ENCODE results near the gene SUN2. TPM values are rescaled to one million over a fixed set of nuclear protein-coding genes. Genes with fewer than 3 reads are reported as not detected.

The SUN2 gene
- total and polyA plus RNA-seq, 7 donors, result 57.6 to 152 (median 101) TPM

- Histone ChIP-seq H3K4me3 (no peak overlapping the region), H3K9me3 (no peaks in the 10 kb centered on the region), H3K36me3 (ENCODE audit: insufficient read depth in 1 of 2, low read depth in 1 of 2) (peaks cover 5 to 76% of the 10 kb centered on the region in 2 donors), H3K27me3 (ENCODE audit: insufficient read depth in 3 of 3, low read length in 2 of 3) (no peaks in the 10 kb centered on the region), H3K4me1 (peaks cover 50% of the 10 kb centered on the region), H3K27ac (peak overlapping the region; percentile 79)
- no peak for ATAC-seq
- intact Hi-C loops (cut with DNase I), result loop anchor here in 1 of 2 donors (2.0 kb wide), 1 partner anchor 20 kb away; the partner anchor contains the start of gene SUN2
- 88 to 96% (median 90%) methylated on average over 7 of the region's 7 CpGs for WGBS, 3 donors
- TF ChIP-seq CTCF (IDR thresholded peaks at IDR 0.05), result no peak
- peak in 1 of 2 donors; percentile 45 for DNase-seq
Observed at GRCh38 chr22:38735126-38735464, 20.7 kb downstream of the SUN2 start.

GRCh38 chr22:38734421-38735100 is 21.2 kb downstream of the SUN2 start:
- no peak for TF ChIP-seq CTCF (IDR thresholded peaks at IDR 0.05)
- no peaks in the 10 kb centered on the region for H3K27me3 ChIP-seq (ENCODE audit: insufficient read depth in 3 of 3, low read length in 2 of 3)
- intact Hi-C loops (cut with DNase I), result loop anchor here in 1 of 2 donors (2.0 kb wide), 1 partner anchor 20 kb away; the partner anchor contains the start of gene SUN2
- H3K27ac ChIP-seq, result peak overlapping the region; percentile 79
- no peaks in the 10 kb centered on the region for H3K9me3 ChIP-seq
- WGBS, 3 donors, result 78 to 87% (median 87%) methylated on average over 13 of the region's 13 CpGs
- peaks cover 5 to 76% of the 10 kb centered on the region in 2 donors for H3K36me3 ChIP-seq (ENCODE audit: insufficient read depth in 1 of 2, low read depth in 1 of 2)
- H3K4me1 ChIP-seq, result peaks cover 44% of the 10 kb centered on the region
- DNase-seq (peak in 1 of 2 donors; percentile 37), ATAC-seq (no peak)
- no peak overlapping the region for H3K4me3 ChIP-seq

- H3K36me3 ChIP-seq (ENCODE audit: insufficient read depth in 1 of 2, low read depth in 1 of 2), result peaks cover 5 to 76% of the 10 kb centered on the region in 2 donors
- H3K27me3 ChIP-seq (ENCODE audit: insufficient read depth in 3 of 3, low read length in 2 of 3), result no peaks in the 10 kb centered on the region
- no peak for TF ChIP-seq CTCF (IDR thresholded peaks at IDR 0.05)
- no peak overlapping the region for H3K4me3 ChIP-seq
- ATAC-seq (peak; percentile 82 to 86 (median 84)), DNase-seq (peak; percentile 82 to 94)
- peak overlapping the region; percentile 79 for H3K27ac ChIP-seq
- peaks cover 41% of the 10 kb centered on the region for H3K4me1 ChIP-seq
- WGBS, 3 donors, result 21 to 37% (median 24%) methylated on average over 8 of the region's 8 CpGs
- H3K9me3 ChIP-seq, result no peaks in the 10 kb centered on the region
- intact Hi-C loops (cut with DNase I), result loop anchor here in 1 of 2 donors (2.0 kb wide), 1 partner anchor 21 kb away; the partner anchor contains the start of gene SUN2
Observed at GRCh38 chr22:38733724-38734381, 21.9 kb downstream of the SUN2 start.

- intact Hi-C loops (cut with DNase I), result no loop called here
- peak; percentile 60 to 75 for DNase-seq
- peak; percentile 57 for TF ChIP-seq CTCF (IDR thresholded peaks at IDR 0.05)
- Histone ChIP-seq H3K36me3 (ENCODE audit: insufficient read depth in 1 of 2, low read depth in 1 of 2) (peaks cover 5 to 76% of the 10 kb centered on the region in 2 donors), H3K9me3 (no peaks in the 10 kb centered on the region), H3K4me1 (peaks cover 41% of the 10 kb centered on the region), H3K27ac (peak overlapping the region; percentile 79), H3K4me3 (no peak overlapping the region), H3K27me3 (ENCODE audit: insufficient read depth in 3 of 3, low read length in 2 of 3) (no peaks in the 10 kb centered on the region)
- 13 to 27% (median 22%) methylated on average over 4 of the region's 4 CpGs for WGBS, 3 donors
- peak; percentile 38 to 62 (median 52) for ATAC-seq
Observed at GRCh38 chr22:38733329-38733723, 22.5 kb downstream of the SUN2 start.

All from psoas muscle (tissue), 8 donors.